ENCODE data around the gene VDR.

The VDR gene

GRCh38 chr12:47838286-47838931, 66.4 kb downstream of the VDR start:
- in situ Hi-C loops (cut with MboI; ENCODE audit: low pct_unique_long_range_greater_than_20kb, low sequenced_read_pairs), result loop anchor here (10.0 to 25.0 kb wide), 2 partner anchors 54 to 101 kb away; partner anchors contain the start of gene ENDOU
- peak; percentile 57 for DNase-seq

GRCh38 chr12:47837190-47838171, 67.3 kb downstream of the VDR start:
- peak; percentile 77 for DNase-seq
- in situ Hi-C loops (cut with MboI; ENCODE audit: low pct_unique_long_range_greater_than_20kb, low sequenced_read_pairs), result loop anchor here (10.0 to 25.0 kb wide), 2 partner anchors 53 to 100 kb away; partner anchors contain the start of gene ENDOU

- no peak for DNase-seq
- in situ Hi-C loops (cut with MboI; ENCODE audit: low pct_unique_long_range_greater_than_20kb, low sequenced_read_pairs), result loop anchor here (10.0 to 25.0 kb wide), 2 partner anchors 51 to 98 kb away; partner anchors contain the start of gene ENDOU
These were observed 69.0 kb downstream of the VDR start for GRCh38 chr12:47835831-47836155.

- in situ Hi-C loops (cut with MboI; ENCODE audit: low pct_unique_long_range_greater_than_20kb, low sequenced_read_pairs), result loop anchor here (10.0 to 25.0 kb wide), 2 partner anchors 50 to 98 kb away; partner anchors contain the start of gene ENDOU
These were observed 69.6 kb downstream of the VDR start for GRCh38 chr12:47835006-47835830.

GRCh38 chr12:47834199-47834903, 70.4 kb downstream of the VDR start:
- in situ Hi-C loops (cut with MboI; ENCODE audit: low pct_unique_long_range_greater_than_20kb, low sequenced_read_pairs), result loop anchor here (10.0 to 25.0 kb wide), 2 partner anchors 50 to 97 kb away; partner anchors contain the start of gene ENDOU
- DNase-seq, result no peak

More at GRCh38 chr12:47835006-47835830, 69.6 kb downstream of the VDR start:
- DNase-seq, result peak; percentile 60

GRCh38 chr12:47833591-47834012, 71.2 kb downstream of the VDR start:
- in situ Hi-C loops (cut with MboI; ENCODE audit: low pct_unique_long_range_greater_than_20kb, low sequenced_read_pairs), result loop anchor here (10.0 to 25.0 kb wide), 2 partner anchors 49 to 96 kb away; partner anchors contain the start of gene ENDOU
- DNase-seq, result no peak

- in situ Hi-C loops (cut with MboI; ENCODE audit: low pct_unique_long_range_greater_than_20kb, low sequenced_read_pairs), result loop anchor here (10.0 to 25.0 kb wide), 2 partner anchors 48 to 95 kb away; partner anchors contain the start of gene ENDOU
These were observed 72.4 kb downstream of the VDR start for GRCh38 chr12:47832263-47832933.

GRCh38 chr12:47829584-47829983, 75.2 kb downstream of the VDR start:
- DNase-seq, result no peak
- in situ Hi-C loops (cut with MboI; ENCODE audit: low pct_unique_long_range_greater_than_20kb, low sequenced_read_pairs), result loop anchor here (25.0 kb wide), 1 partner anchor 92 kb away; the partner anchor contains the start of gene ENDOU

More at GRCh38 chr12:47832263-47832933, 72.4 kb downstream of the VDR start:
- DNase-seq, result no peak

GRCh38 chr12:47828976-47829482, 75.8 kb downstream of the VDR start:
- in situ Hi-C loops (cut with MboI; ENCODE audit: low pct_unique_long_range_greater_than_20kb, low sequenced_read_pairs), result loop anchor here (25.0 kb wide), 1 partner anchor 92 kb away; the partner anchor contains the start of gene ENDOU
- peak; percentile 86 for DNase-seq

GRCh38 chr12:47828008-47828975, 76.5 kb downstream of the VDR start:
- DNase-seq, result no peak
- in situ Hi-C loops (cut with MboI; ENCODE audit: low pct_unique_long_range_greater_than_20kb, low sequenced_read_pairs), result loop anchor here (25.0 kb wide), 1 partner anchor 91 kb away; the partner anchor contains the start of gene ENDOU

GRCh38 chr12:47825173-47825639, 79.6 kb downstream of the VDR start:
- in situ Hi-C loops (cut with MboI; ENCODE audit: low pct_unique_long_range_greater_than_20kb, low sequenced_read_pairs), result loop anchor here (25.0 kb wide), 1 partner anchor 88 kb away; the partner anchor contains the start of gene ENDOU
- no peak for DNase-seq

- no peak for DNase-seq
- in situ Hi-C loops (cut with MboI; ENCODE audit: low pct_unique_long_range_greater_than_20kb, low sequenced_read_pairs), result loop anchor here (25.0 kb wide), 1 partner anchor 87 kb away; the partner anchor contains the start of gene ENDOU
These were observed 80.2 kb downstream of the VDR start for GRCh38 chr12:47824635-47825034.

- in situ Hi-C loops (cut with MboI; ENCODE audit: low pct_unique_long_range_greater_than_20kb, low sequenced_read_pairs), result no loop called here
- DNase-seq, result no peak
These were observed 80.6 kb downstream of the VDR start for GRCh38 chr12:47824198-47824597.

- in situ Hi-C loops (cut with MboI; ENCODE audit: low pct_unique_long_range_greater_than_20kb, low sequenced_read_pairs), result no loop called here
- DNase-seq, result no peak
These were observed 81.2 kb downstream of the VDR start for GRCh38 chr12:47823422-47824086.

- DNase-seq, result no peak
- in situ Hi-C loops (cut with MboI; ENCODE audit: low pct_unique_long_range_greater_than_20kb, low sequenced_read_pairs), result no loop called here
These were observed 81.9 kb downstream of the VDR start for GRCh38 chr12:47822863-47823262.

Measured in KBM-7 (cell line).